HG02763 (cell line): Measurements from ENCODE around the gene USP15.
"Not testable (repeated sequence)": the region's sequence is repeated elsewhere in the genome, so short reads cannot be mapped to it uniquely, and the experiment has no call there.

Experiments used
- ATAC-seq: cut with Tn5 transposase; IDR thresholded peaks from one replicate; pipeline ENCODE4 v1.9.1; 2021; ENCODE audit warnings: mild to moderate bottlenecking, moderate library complexity; ENCODE audit not compliant: unreplicated experiment

The USP15 gene

DNA sequence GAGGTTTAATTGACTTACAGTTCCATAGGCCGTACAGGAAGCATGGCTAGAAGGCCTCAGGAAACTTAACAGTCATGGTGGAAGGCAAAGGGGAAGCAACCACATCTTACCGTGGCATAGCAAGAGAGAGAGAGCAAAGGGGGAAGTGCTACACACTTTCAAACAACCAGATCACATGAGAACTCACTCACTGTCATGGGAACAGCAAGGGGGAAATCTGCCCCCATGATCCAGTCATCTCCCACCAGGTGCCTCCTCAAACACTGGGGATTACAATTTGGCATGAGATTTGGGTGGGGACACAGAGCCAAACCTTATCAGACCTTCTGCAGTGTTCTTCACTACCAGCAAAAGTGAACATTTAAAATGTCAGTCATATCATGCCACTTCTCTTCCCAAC is 58.9 kb downstream of the USP15 start:
- ATAC-seq = no peak

DNA sequence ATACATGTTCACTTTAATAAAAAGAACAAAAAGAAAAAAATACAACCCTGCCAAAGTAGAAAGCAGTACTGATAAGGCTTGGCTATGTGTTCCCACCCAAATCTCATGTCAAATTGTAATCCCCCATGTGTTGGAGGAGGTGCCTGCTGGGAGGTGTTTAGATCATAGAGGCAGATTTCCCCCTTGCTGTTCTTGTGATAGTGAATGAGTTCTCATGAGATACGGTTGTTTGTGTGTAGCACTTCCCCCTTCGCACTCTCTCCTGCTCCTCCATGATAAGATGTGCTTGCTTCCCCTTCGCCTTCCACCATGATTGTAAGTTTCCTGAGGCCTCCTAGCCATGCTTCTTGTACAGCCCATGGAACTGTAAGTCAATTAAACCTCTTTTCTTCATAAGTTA is 59.9 kb downstream of the USP15 start:
- no peak for ATAC-seq

DNA sequence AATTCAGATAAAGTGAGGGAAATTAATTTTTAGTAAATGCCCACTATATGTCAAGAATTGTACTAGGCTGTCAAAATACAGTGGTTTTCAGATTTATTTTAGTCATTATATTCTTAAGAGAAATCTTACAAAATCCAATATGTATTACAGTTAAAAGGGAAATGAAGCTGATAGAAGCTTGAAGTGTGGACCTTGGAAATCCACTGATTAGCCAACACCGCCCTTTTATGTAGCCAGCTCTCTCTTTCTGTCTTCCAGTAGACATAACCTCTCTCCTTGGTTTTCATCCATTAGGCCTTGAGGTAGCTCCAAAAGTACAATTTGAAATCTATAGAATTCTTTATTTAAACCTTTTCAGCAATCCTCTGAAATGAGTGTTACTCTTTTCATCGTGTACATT is 63.2 kb downstream of the USP15 start:
- ATAC-seq = no peak

DNA sequence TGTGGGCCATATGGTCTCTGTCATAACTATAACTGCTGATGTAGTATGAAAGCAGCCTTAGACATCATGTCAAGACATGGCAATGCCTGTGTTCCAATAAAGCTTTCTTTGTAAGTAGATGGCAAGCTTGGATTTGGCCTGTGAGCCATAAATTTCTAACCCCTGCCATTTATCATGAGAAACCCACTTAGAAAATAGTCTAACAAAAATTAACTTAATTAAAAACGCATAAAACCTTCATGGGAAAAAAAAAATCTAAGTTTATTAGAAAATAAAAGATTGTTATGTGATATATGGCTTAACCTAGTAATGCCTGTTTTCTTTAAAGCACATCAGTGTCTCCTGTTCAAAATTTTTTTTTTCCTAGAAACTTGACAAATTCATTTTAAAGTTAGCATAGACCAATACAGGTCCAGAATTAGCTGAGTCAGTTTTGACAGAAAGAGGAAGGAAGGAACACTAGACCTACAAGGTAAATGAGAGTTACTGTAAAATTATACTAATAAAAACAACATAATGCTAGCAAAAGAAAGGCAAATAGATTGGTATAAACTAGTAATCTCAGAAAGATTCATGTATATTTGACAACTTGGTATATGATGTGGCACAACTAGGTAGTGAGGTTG is 68.2 kb downstream of the USP15 start:
- no peak for ATAC-seq

DNA sequence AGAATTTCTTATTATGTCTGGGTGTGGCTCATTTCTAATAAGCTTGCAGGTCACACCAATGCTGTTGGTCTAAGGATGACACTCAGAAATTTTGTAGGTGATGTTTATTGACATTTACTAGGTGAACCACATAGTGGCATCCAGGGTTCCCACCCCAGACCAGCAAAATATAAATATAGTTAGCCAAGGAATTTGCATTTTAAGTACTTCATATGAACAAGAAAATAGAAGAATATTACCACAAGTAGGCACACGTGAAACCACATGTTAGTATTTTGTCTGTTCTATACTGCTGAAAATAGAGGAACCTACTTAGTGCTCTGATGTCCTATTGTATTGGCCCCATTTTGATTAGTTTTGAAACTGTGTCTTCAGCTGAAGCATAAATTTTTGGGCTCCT is 71.1 kb downstream of the USP15 start:
- peak; percentile 57 for ATAC-seq

DNA sequence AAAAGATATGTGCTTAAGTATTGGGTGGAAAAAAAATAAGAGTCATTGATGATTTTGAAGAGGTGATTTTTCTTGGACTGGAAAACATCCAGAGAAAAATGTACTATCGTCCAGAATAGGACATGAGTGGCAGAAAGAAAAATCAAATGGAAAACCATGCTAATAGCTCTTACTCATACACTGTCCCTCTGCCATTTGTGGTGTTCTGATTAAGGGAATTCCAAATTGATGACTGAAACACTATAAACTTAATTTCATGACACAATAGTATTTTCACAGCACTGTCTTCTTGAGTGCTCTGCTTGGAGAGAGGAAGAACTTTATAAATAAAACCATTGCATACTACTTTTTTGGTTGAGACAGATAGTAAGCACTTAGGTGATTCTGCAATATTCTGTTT is 72.4 kb downstream of the USP15 start:
- no peak for ATAC-seq

DNA sequence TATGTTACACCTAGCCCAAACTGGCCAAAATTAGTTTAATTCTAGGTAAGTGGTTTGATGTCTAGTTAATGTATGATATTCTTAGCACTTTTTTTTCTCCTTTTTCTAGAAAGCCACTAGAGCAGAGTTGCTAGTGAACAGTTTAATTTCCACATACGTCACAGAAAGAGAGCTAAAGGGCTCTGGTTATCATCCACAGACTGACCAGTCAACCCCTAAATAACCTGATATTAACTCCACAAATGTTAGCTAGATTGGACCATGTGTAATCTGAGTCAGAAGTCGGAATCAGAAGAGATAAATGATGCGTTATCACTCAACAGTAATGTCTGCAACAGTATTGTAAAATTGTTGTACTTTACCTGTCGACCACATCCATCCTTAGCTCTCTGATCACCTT is 74.9 kb downstream of the USP15 start:
- no peak for ATAC-seq

DNA sequence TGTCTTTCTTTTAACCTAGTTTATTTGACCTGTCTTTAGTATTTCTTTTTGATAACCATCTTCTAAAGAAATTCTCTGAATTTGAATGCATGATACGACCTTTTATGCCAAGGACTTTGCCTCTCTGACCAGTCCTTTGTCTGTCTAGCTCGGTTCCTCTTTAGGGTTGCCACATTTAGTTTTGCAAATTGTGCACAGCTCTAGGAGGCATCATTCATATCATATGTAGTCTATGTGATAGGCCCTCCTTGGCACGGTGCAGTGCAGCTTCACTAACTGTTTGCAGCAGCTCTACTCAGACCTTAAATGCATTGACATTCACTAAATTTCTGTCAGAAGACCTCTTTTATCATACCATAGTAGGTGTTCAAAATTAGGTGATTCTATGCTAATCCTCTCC is 75.6 kb downstream of the USP15 start:
- ATAC-seq = no peak

DNA sequence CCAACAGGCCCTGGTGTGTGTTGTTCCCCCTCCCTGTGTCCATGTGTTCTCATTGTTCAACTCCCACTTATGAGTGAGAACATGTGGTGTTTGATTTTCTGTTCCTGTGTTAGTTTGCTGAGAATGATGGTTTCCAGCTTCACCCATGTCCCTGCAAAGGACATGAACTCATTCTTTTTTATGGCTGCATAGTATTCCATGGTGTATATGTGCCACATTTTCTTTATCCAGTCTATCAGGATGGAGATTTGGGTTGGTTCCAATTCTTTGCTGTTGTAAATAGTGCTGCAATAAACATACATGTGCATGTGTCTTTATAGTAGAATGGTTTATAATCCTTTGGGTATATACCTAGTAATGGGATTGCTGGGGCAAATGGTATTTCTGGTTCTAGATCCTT is 77.4 kb downstream of the USP15 start:
- not testable (repeated sequence) for ATAC-seq

DNA sequence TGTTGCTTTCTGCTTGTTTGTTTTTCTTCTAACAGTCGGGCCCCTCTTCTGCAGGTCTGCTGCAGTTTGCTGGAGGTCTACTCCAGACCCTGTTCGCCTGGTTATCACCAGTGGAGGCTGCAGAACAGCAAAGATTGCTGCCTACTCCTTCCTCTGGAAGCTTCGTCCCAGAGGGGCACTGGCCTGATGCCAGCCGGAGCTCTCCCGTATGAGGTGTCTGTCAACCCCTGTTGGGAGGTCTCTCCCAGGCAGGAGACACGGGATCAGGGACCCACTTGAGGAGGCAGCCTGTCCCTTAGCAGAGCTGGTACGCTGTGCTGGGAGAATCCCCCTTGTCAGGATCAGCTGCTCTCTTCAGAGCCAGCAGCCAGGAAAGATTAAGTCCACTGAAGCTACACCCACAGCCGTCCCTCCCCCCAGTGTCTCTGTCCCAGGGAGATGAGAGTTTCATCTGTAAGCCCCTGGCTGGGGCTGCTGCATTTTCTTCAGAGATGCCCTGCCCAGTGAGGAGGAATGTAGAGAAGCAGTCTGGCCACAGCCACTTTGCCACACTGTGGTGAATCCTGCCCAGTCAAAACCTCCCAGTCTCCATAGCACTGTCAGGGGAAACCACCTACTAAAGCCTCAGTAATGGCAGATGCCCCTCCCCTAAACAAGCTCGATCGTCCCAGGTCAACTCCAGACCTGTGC is 82.6 kb downstream of the USP15 start:
- ATAC-seq = not testable (repeated sequence)

DNA sequence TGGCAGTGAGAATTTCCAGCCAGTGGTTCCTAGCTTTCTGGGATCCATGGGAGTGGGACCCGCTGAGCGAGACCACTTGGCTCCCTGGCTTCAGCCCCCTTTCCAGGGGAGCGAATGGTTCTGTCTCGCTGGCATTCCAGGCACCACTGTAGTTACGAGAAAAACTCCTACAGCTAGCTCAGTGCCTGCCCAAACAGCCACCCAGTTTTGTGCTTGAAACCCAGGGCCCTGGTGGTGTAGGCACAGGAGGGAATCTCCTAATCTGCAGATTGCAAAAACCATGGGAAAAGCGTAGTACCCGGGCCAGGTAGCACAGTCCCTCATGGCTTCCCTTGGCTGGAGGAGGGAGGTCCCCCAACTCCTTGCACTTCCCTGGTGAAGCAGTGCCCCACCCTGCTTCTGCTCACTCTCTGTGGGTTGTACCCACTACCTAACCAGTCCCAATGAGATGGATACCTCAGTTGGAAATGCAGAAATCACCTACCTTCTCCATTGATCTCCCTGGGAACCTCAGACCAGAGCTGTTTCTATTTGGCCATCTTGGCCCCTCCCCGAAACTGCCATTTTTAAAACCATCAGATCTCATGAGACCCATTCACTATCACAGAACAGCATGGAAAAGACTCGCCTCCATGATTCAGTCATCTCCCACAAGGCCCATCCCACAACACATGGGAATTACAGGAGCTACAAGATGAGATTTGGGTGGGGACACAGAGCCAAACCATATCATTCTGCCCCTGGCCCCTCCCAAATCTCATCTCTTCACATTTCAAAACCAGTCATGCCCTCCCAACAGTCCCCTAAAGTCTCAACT is 83.3 kb downstream of the USP15 start:
- ATAC-seq = not testable (repeated sequence)

DNA sequence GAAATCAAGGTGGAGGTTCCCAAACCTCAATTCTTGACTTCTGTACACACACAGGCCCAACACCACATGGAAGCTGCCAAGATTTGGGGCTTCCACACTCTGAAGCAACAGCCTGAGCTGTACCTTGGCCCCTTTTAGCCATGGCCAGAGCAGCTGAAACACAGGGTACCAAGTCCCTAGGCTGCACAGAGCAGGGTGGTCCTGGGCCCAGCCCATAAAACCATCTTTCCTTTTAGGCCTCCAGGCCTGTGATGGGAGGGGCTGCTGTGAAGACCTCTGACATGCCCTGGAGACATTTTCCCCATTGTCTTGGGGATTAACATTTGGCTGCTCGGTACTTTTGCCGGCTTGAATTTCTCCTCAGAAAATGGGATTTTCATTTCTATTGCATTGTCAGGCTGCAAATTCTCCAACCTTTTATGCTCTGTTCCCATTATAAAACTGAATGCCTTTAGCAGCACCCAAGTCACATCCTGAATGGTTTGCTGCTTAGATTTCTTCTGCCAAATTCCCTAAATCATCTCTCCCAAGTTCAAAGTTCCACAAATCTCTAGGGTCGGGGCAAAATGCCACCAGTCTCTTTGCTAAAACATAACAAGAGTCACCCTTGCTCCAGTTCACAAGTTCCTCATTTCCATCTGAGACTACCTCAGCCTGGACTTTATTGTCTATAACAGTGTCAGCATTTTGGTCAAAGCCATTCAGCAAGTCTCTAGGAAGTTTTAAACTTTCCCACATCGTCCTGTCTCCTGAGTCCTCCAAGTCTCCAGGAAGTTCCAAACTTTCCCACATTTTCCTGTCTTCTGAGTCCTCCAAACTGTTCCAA is 84.7 kb downstream of the USP15 start:
- ATAC-seq = not testable (repeated sequence)

DNA sequence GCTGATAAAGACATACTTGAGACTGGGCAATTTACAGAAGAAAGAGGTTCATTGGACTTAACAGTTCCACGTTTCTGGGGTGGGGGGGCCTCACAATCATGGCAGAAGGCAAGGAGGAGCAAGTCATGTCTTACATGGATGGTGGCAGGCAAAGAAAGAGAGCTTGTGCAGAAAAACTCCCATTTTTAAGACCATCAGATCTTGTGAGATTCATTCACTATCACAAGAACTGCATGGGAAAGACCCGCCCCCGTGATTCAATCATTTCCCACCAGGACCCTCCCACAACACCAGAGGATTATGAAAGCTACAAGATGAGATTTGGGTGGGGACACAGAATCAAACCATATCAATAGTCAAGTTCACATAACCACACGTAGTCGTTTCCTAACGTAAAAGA is 85.5 kb downstream of the USP15 start:
- no peak for ATAC-seq

DNA sequence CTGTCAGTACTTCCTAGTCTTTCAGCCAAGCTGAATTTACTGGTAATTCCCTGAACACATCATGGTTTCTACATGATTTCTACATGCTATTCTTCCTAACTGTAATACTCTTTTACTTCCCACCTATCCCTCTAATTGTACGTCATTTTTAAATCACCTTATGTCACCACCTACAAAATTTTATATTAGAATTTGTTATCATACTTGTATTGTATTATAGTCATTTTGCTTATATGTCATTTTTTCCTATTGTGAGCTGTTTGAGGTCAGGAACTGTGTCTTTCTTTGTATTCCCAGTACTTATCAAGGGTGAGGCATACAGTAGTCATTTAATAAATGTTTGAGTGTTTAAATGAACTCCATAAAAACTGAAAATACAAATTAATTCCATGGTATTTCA is 86.6 kb downstream of the USP15 start:
- no peak for ATAC-seq

DNA sequence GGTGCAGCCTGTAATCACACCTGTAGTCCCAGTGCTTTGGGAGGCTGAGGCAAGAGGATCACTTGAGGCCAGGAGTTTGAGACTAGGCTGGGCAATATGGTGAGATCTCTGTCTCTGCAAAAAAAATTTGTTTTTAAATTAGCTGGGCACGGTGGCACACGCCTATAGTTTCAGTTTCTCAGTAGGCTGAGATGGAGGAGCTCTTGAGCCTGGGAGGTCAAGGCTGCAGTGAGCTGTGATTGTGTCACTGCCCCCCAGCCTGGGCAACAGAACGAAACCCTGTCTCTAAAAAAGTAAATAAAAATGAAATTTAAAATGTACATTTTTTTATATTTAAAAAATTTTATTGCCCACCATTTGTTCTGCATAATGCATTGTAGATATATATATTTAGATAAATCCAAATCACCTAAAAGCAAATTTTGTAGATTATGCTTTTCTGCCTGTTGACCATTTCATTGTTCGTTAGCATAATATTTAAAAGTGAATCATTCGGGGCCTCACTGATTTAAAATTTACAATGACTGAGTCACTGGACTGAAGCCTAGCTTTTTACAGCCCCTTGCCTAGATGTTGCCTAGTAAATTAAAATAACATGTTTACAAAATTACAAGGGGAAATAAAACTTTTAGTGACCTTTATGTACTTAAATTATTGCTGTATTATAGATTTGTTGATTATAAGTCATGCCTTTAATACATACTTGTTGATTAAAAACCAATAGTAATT is 87.9 kb downstream of the USP15 start:
- ATAC-seq = no peak

DNA sequence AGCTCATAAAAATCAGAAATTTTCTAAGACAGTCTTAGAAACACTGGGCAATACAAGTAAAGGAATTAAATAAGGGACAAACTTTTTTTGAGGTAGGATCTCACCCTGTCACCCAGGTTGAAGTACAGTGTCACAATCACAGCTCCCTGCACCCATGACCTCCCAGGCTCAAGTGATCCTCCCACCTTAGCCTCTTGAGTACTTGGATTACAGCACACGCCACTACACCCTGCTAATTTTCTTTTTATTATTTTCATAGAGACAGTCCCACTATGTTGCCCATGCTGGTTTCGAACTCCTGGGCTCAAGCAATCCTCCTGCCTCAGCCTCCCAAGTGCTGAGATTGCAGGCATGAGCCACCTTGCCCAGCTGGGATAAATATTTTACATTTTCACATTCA is 90.3 kb downstream of the USP15 start:
- no peak for ATAC-seq

DNA sequence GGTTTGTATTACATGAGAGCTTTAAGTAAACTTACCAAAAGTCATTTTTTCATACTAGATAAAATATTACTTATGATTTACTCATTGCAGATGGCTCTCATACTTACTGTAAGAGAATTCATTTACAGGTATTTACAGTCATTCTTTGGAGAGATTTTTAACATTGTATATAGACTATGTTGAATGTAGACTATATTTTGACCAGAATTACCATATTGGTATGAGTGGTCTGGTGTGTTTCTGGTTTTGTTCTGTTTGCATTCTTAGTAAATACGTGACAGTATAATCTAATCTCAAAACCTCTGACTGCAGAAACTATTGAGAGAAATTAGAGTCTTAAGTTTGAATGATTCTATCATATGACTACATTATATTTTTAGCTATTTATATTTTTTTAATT is 91.1 kb downstream of the USP15 start:
- no peak for ATAC-seq

DNA sequence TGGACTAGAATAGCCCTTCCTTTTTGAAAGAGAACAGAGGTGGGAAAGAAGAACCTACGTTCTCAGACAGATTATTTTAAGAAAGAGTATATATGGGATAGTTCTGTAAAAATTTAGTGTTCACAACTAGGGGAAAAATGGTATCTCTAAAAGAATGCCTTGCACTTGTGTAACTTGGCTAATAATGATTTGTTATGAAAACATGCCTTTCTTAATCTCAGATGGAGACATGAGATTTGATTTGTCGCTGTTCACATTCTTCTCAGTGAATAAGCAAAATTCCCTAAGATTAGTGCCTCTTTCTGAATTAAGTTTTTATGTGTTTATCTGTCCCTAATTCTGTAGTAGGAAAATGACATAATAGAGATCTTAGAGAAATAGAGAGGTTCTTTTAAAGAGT is 100.8 kb downstream of the USP15 start:
- ATAC-seq = no peak

DNA sequence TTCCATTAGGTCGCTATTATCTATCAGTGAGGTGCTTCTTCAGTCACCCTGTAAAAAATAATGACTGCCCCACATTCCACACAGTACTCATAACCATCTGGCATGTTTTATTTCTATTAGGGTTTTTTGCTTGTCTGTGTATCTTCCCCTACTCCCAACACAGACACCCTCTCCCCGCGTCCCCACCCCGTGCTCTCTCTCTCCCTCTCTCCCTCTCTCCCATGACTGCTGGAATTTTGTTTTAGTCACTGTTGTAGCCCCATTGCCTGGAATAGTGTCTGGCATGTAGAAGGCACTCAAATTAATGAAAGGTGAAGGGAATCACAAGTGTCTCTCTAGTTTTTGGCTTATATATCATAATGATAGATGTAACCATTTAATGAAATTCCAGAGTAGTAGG is 103.3 kb downstream of the USP15 start:
- no peak for ATAC-seq

DNA sequence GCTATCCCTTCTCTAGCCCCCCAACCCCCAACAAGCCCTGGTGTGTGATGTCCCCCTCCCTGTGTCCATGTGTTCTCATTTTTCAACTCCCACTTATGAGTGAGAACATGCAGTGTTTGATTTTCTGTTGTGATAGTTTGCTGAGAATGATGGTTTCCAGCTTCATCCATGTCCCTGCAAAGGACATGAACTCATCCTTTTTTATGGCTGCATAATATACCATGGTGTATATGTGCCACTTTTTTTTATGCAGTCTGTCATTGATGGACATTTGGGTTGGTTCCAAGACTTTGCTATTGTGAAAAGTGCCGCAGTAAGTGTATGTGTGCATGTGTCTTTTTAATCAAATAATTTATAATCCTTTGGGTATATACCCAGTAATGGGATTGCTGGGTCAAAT is 104.5 kb downstream of the USP15 start:
- ATAC-seq = not testable (repeated sequence)

DNA sequence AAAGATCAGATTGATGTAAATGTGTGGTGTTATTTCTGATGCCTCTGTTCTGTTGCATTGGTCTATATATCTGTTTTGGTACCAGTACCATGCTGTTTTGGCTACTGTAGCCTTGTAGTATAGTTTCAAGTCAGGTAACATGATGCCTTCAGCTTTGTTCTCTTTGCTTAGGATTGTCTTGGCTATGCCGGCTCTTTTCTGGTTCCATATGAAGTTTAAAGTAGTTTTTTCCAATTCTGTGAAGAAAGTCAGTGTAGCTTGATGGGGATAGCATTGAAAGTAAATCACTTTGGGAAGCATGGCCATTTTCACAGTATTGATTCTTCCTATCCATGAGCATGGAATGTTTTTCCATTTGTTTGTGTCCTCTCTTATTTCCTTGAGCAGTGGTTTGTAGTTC is 105.6 kb downstream of the USP15 start:
- not testable (repeated sequence) for ATAC-seq
